ENCODE measurements around the gene DCP2.
"Not testable (repeated sequence)": the region's sequence is repeated elsewhere in the genome, so short reads cannot be mapped to it uniquely, and the experiment has no call there.

The DCP2 gene

DNA sequence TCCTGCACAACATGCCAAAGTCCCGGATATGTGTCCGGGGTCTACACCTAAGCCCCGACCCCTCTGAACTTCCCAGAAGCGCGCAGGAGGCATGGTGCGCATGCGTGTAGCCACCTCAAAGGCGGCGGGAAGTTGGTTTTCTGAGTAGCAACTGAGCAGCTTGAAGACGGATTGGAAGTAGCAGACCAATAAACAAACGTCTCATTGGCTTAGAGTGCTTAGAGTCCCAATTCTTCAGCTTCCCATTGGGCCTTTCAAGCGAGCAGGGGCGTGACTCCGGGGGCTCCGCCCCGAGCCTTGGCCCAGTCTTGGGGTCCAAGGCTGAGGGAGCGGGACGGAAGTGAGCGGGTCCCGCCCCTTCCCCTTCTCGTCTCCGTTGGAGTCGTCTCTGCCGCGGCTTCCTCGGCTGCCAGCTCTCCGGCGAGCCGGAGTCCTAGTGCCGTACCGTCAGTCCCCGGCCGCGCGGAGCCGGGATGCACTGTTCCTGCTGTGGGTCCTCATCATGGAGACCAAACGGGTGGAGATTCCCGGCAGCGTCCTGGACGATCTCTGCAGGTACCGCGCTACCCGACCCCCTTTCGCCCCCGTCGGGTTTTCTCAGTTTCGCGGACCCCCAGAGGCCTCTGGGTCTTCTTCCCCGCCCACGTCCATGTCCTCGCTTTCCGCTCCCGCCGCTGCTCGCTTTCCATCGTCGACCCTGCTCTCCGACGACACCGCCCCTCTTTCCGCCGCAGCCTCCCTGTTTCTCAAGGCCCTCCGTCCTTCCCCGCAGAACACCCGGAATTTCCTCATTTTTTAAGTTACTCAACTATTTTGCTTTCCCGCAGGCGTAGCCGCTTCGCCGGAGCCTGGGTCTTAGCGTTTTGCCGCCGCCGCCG, at the start of gene DCP2:
Gene DCP2, plus strand, starts transcription at position 367 of the 878 bp plus-strand sequence. Its CDS starts 136 bp downstream, at position 503.
- DNase-seq: peak; percentile 97

DNA sequence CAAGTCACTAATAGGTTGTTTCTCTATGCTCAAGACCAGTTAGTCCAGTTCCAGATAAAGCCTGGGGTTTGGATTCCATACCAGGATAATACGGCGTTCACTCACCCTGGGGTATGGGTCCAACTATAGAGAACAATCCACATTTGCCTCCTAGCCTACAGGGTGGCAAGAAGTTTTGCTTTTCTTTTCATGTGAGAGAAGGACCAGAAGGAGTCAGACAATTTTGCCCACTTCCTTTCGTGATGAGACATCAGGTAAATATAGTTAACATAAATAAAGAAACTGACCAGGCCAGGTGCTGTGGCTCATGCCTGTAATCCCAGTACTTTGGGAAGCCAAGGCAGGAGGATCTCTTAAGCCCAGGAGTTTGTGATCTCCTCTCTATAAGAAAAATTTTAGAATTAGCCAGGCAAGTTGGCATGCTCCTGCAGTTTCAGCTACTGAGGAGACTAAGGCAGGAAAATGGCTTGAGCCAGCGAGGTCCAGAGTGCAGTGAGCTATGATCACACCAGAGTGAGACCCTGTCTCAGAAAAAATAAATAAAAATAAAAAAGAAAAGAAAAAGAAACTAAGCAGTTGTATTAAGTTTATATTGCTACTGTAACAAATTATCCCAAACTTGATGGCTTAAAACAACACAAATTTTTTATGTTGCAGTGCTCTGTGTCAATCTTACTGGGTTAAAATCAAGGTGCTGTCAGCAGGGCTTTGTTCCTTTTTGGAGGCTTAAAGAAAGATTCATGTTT, 47.1 kb upstream of the DCP2 start:
- no peak for DNase-seq

DNA sequence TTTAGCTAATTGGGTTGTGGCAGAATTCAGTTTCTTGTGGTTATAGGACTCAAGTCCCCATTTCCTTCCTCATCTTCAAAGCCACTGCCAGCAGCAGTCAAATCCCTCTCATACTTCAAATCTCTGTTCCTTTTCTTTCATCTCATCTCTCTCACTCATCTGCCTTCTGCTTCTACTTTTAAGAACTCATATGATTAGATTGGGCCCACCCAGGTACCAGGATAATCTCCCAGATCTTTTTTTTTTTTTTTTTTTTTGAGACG, 46.6 kb upstream of the DCP2 start:
- DNase-seq: no peak

DNA sequence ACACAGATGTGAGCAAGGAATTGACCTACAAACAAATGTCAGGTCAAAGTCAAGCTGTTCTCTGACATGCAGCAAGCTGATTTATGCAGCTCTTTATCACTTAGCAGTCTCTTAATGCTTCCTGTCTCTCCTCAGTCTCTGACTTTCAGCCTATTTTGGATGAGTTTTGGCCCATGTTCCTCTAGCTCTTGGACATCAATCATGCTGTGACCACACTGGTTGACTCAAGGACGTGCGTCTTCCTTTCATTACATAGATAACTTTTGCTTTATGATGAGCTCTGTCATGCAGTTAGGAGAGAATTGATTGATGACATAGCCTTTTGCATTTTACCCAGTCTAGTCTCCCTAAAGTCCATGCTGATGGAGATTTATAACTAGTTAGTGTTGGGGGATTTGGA, 45.1 kb upstream of the DCP2 start:
- DNase-seq: no peak

DNA sequence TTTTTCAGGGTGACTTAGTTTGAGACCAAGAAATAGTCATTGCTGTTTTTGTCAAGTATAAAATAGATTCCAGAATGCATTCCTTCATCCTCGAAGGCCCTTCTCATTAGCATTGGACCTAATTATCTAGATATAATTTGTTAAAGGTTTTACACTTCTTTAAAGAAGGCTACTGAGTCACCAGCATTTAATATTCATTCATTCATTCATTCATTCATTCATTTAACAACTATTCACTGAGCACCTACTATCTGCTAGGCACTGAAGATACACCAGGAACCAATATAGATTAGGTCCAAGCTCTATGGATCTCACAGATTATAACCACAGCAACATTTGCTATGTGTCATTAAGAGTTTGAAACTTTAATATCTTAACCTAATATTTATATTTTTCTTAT, 43.5 kb upstream of the DCP2 start:
- no peak for DNase-seq

DNA sequence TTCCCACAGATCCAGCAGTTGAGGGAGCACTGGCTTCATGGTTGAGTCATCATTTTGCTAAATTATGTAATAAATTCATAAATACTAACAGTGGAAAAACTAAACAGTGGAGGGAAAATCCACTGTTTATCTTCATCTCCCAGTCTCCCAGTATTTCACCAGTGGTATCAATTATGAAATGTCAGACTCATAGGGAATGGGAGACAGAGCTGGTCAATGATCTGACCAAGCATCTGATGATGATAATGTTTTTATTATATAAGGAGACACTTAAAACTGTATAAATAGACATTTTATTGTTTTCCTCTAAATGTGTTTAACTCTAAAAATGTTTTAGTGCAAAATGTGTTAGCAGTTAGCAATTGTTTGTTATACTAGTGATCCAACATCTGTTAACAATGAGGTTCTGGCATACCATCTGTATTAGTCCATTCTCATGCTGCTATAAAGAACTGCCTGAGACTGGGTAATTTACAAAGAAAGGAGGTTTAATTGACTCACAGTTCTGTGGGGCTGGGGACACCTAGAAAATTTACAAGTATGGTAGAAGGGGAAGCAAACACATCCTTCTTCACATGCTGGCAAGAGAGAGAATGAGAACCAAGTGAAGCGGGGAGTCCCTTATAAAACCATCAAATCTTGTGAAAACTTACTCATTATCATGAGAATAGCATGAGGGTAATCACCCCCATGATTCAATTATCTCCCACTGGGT, 42.8 kb upstream of the DCP2 start:
- DNase-seq: no peak

DNA sequence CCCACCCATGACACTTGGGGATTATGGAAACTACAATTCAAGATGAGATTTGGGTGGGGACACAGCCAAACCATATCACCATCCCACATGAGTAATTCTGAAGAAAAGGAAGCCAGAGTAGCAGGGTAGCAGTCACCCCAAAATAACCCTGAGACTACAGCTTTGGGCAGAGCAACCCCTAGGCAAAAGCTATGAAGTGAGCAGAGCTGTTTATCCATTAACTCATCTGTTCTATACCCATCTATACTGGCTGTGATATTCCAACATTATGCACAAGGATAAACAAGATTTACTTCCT, 42.3 kb upstream of the DCP2 start:
- DNase-seq: no peak

DNA sequence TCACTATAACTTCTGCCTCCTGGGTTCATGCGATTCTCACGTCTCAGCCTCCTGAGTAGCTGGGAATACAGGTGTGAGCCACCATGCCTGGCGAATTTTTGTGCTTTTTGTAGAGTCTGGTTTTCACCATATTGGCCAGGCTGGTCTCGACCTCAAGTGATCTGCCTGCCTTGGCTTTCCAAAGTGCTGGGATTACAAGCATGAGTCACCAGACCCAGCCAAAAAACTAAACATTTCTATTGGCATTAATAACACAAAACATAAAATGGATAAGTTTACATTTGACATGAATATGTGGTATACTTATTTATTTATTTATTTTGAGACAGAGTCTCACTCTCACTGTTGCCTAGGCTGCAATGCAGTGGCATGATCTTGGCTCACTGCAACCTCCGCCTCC, 40.9 kb upstream of the DCP2 start:
- DNase-seq: no peak

DNA sequence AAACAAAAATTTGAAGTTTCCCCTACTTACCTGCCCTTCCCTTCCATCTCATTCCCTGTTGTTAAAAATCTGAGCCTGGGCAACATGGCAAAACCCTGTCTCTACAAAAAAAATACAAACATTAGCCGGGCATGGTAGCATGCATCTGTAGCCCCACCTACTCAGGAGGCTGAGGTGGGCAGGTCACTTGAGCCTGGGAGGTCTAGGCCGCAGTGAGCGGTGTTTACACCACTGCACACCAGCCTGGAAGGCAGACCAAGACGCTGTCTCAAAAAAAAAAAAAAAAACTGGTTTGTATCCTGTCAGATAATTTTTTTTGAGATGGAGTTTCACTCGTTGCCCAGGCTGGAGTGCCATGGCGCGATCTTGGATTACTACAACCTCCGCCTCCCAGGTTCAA, 38.3 kb upstream of the DCP2 start:
- DNase-seq: no peak

DNA sequence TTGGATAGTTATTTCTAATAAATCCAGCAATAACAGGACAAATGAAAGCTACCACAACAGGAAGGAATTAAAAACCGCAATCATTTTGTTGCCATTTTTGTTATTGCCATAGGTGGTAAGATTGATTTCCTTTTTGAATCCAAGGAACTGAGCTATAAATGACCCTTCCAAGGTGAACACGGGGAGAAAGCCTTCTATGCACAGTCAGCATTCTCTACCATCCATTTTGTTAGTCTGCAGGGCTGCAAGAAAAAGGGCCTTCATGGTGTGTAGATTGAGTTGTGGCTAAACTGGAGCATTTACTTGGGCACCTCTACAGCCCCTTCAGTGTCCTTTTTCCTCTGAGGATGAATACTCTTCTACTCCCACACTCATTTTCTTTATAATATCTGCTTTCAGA, 35.9 kb upstream of the DCP2 start:
- no peak for DNase-seq

DNA sequence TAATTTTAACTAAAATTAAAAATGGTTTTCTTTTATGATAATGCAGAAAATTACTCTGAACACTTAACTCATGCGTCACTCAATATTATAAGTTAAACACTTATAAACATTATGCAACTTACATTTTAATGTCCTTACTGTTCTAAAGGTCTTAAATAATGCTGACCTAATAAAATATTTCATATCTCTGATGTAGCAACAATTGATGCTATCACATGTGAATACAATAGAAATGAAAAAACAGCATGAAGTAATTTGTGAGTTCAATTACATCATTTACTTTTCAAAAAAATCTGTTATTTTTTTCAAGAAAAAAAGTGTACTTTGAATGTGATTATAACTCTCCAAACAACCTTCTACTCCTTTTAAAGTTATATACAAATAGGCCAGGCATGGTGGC, 28.1 kb upstream of the DCP2 start:
- no peak for DNase-seq

DNA sequence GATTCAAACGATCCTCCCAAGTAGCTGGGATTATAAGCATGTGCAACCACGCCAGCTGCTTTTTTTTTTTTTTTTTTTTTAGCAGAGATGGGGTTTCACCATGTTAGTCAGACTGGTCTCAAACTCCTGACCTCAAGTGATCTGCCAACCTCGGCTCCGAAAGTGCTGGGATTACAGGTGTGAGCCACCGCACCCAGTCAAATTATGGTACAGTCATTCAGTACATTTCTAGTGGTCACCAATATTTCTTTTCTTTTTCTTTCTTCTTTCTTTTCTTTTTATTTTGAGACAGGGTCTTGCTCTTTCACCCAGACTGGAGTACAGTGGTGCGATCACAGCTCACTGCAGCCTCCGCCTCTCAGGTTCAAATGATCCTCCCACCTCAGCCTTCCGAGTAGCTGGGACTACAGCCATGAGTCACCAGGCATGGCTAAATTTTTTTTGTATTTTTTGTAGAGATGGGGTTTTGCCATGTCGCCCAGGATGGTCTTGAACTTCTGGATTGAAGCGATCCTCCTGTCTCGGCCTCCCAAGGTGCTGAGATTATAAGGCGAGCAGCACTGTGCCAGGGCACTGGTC, 25.4 kb upstream of the DCP2 start:
- peak; percentile 59 for DNase-seq

DNA sequence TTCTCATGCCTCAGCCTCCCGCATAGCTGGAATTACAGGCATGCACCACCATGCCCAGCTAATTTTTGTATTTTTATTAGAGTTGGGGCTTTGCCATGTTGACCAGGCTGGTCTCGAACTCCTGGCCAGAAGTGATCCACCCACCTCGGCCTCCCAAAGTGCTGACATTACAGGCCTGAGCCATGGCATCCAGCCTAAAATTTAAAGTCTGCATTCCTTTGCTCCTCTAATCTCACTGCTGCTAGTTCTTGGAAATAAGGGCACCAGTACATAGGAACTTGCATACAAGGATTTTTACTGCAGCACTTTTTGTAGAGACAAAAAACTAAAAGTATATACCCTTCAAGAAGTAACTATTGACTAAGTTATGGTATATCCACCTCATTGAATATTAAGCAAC, 20.0 kb upstream of the DCP2 start:
- no peak for DNase-seq

DNA sequence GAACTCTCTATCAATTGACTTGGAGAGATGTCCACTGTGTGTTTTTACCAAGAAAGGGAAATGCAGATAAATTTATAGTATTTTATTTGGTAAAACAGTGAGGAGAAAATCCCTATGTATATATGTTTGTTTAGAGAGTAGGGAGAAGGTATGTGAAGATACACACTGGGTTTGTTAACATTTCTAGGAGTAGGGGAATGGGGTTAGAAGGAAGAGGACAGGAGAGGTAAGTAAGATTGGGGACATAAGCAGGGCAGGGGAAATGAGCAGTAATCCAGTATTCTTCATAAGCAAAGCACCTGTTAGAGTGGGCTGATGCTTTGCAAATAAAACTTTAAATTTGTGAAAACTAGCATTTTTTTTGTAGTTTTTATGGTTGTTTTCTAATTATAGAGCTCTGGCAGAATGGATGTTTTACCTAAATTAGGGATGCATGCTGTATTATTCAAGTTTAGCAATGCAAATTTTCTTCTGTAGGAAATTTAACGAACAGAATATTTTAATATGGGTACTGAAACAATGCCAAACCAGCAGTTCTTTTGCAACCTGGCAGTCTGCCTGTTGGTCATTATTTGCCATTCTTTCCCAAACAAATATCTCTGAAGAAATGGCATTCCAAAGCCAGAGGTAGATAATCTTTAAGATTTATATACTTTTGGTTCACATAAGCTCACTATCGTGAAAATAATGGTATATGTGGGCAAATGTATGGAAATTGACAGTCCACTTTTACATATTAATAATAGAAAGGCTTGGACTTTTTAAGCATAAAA, 19.4 kb upstream of the DCP2 start:
- DNase-seq: no peak

DNA sequence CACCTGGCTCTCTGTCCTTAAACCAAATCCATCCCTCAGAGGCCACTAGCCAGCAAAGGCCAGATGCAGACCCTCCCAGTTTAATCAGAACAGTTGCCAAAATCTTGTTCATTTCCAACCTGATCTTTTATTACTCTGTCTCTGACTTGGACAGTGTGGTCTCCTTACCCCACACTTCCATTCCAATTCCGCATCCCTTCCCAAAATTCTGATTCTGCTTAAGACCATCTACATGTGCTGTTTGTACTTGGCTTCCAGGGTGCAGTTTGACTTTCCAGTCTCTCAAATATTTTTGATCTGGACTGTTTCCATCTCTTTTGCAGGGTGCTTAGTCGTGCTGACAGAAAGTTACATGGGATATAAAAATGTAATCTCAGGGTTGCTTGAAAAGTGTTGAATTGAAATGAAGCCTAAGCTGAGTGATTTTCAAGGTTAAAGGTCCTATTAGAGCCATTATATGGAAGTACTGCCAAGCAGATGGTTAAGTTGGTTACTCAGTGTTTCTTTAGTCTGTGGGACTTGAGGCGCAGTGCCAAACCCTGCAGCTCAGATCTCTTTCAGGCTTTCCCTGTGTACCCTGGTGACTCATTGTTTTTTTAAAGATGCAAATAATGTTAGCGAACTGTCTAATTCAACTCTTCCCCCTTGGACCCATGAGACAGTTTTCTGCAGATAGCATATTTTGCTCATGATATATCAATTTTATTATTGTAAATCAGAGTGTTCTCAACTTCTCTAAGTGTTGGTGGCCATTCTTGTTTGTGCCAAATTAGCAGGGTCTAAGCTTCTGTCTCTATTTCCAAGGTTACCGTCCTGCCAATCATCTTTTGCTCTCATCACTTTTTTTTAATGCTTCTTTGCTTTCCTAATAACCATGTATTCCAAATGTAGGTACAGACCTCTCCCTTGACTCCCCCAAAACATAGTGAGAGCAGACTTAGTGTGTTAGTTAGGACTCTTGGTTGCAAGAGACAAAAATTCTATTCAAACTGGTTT, 18.2 kb upstream of the DCP2 start:
- DNase-seq: peak; percentile 32

DNA sequence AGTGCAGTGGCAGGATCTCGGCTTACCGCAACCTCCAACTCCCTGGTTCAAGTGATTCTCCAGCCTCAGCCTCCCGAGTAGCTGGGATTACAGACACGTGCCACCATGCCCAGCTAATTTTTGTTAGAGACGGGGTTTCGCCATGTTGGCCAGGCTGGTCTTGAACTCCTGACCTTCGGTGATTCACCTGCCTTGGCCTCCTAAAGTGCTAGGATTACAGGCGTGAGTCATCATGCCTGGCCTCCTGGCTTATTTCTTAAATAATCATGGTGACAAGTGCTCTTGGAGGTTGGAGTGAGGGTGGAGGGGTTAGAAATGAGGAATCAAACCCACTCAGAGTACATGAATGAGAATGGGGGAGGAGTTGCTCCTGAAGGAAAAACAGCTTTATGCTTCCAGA, 16.7 kb upstream of the DCP2 start:
- not testable (repeated sequence) for DNase-seq

DNA sequence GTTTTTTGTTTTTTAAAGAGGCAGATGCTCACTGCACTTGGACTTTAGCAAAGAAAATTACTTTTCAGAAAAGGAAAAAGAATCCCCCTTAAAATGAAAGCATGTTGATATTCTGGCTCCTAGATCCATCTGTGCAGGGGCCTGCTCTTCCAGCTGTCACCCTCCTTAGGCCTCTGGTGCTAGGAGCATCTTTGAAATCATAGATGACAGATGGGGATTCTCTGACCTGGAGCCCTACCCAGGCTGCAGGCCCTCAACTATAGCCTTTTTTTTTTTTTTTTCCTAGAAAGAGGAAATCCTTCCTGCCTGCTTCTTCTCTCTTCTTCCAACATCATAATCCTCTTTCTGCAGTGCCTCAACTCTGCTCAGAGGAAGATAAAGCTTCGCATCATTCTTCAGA, 16.3 kb upstream of the DCP2 start:
- no peak for DNase-seq

DNA sequence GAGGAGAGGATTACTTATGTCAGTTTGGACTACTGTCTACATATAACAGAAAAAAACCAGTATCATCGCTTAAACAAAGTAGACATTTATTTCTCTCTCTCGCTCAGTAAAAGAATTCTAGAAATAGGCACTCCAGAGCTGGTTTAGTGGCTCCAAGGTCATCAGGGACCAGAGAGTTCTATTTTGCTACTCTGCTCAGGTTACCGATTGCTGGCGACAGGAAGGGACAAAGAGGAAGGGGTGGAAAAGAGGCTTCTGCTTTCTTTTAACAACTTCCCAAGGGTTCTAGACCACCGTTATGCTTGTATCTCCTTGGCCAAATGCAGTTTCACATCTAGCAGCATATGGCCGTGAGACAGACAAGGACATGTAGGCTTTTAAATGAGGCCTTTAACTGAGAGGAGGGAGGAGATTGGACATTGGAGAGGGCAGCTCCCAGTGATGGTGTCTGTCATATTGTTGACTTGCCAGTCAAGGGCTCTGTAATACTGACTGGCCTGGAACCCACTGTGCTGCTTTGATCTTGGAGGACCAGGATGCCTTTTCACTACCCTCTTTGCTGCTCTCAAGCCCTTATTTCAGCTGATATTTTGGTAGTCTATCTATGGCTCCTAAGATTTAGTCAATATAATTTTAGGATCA, 15.6 kb upstream of the DCP2 start:
- DNase-seq: no peak

DNA sequence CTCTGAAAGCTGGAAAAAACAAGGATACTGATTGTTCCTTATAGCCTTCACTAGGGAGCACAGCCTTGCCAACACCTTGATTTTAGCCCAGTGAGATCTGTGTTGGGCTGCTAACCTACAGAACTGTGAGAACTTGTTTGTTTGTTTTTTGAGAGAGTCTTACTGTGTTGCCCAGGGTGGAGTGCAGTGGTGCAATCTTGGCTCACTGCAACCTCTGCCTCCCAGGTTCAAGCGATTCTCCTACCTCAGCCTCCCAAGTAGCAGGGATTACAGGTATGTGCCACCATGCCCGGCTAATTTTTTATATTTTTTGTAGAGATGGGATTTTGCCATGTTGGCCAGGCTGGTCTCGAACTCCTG, 13.2 kb upstream of the DCP2 start:
- DNase-seq: not testable (repeated sequence)

DNA sequence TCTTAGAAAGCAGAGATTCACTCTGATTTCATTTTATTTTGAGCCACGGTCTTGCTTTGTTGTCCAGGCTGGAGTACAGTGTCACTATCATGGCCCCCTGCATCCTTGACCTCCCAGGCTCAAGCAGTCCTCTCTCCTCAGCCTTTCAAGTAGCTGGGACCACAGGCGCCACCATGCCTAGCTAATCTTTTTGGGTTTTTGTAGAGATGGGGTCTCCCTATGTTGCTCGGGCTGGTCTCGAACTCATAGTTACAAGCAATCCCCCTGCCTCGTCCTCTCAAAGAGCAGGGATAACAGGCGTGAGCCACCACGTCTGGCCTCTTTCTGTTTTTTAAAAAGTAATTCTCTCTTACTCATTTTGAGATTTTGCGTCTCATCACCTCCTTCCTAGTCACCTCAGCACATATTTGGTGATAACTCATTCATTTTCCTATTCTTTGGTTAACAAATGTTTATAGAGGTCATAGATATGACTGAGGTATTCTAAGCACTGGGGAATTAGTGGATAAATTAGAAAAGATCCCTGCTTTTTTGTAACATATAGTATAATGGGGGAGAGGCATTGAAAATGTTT, 10.8 kb upstream of the DCP2 start:
- DNase-seq: peak; percentile 15

DNA sequence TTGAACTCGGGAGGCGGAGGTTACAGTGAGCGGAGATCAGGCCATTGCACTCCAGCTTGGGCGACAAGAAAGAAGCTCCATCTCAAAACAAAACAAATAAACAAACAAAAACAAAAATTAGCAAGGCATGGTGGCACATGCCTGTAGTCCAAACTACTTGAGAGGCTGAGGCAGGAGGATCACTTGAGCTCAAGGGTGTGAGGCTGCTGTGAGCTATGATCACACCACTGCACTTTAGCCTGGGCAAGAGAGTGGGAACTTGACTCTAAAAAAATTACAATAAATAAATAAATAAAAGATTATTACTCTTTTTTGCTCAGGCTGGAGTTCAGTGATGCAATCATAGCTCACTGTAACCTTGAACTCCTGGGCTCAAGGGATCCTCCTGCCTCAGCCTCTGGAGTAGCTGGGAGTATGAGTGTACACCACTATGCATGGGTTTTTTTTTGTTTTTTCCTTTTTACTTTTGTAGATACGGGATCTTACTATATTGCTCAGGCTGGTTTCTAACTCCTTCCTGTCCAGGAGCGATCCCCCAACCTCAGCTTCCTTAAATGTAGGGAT, 9.0 kb upstream of the DCP2 start:
- DNase-seq: no peak

All from activated naive CD4-positive, alpha-beta T cell treated with Interleukin-2 at 50 U/mL for 16 hours (primary cell).